ENCODE data around the gene NAIF1.

The NAIF1 gene

DNA sequence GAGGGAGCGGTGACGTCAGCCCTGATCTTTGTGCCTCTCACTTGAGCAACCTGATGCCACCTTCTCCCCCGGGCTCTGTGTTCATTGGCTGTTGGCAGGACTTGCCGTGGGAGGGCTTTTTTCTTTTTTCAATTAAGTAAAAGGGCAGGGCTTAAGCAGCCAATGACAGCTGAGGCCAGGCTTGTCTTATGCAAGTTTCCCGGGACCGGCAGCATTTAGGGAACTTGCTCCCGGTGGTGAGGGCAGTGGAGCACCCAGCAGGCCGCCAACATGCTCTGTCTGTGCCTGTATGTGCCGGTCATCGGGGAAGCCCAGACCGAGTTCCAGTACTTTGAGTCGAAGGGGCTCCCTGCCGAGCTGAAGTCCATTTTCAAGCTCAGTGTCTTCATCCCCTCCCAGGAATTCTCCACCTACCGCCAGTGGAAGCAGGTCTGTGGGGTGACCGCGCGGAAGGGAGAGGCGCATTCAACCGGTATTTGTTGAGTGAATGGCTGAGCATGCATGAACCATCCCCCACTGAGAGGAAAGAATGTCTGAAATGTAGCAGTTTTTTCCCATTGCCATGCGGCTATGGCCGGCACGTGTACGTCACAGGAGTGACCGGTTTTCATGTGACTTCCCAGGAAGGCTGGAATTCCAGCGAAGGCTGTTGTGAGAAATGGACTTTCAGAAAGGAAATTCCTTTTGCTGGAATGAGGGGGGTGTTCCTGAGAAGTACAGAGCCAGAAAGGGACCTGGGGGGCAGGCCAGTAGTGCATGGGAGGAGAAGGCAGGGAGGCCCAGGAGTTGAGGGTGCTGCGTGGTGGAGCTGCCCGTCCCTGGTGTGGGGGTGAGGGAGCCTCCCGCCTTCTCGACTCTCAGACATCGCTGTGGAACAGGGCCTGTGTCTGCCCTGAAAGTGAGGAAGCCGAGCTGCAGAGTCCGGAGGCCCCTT, 31.4 kb upstream of the NAIF1 start:
- DNase-seq (ENCODE audit: low spot score), result peak; percentile 97
- no peak for TF ChIP-seq CTCF (IDR thresholded peaks at IDR 0.05; ENCODE audit: poor library complexity, severe bottlenecking)
- Histone ChIP-seq H3K4me3 (ENCODE audit: severe bottlenecking) (peak overlapping the region; percentile 37), H3K27me3 (ENCODE audit: insufficient read depth, poor library complexity, severe bottlenecking) (no peaks in the 10 kb centered on the region), H3K4me1 (ENCODE audit: insufficient read depth, poor library complexity, severe bottlenecking) (peaks cover 24% of the 10 kb centered on the region), H3K9me3 (ENCODE audit: severe bottlenecking) (no peaks in the 10 kb centered on the region), H3K27ac (ENCODE audit: poor library complexity, severe bottlenecking) (peak overlapping the region; percentile 74), H3K36me3 (ENCODE audit: low read depth) (peaks cover 19% of the 10 kb centered on the region)
- peak; percentile 73 for ATAC-seq (ENCODE audit: low read depth)

GRCh38 chr9:128097543-128098296, 30.6 kb upstream of the NAIF1 start:
- no peak for TF ChIP-seq CTCF (IDR thresholded peaks at IDR 0.05; ENCODE audit: poor library complexity, severe bottlenecking)
- Histone ChIP-seq H3K36me3 (ENCODE audit: low read depth) (peaks cover 11% of the 10 kb centered on the region), H3K4me3 (ENCODE audit: severe bottlenecking) (no peak overlapping the region), H3K9me3 (ENCODE audit: severe bottlenecking) (no peaks in the 10 kb centered on the region), H3K27ac (ENCODE audit: poor library complexity, severe bottlenecking) (peak overlapping the region; percentile 74), H3K4me1 (ENCODE audit: insufficient read depth, poor library complexity, severe bottlenecking) (peaks cover 27% of the 10 kb centered on the region), H3K27me3 (ENCODE audit: insufficient read depth, poor library complexity, severe bottlenecking) (no peaks in the 10 kb centered on the region)
- DNase-seq (ENCODE audit: low spot score), result no peak
- ATAC-seq (ENCODE audit: low read depth), result no peak

DNA sequence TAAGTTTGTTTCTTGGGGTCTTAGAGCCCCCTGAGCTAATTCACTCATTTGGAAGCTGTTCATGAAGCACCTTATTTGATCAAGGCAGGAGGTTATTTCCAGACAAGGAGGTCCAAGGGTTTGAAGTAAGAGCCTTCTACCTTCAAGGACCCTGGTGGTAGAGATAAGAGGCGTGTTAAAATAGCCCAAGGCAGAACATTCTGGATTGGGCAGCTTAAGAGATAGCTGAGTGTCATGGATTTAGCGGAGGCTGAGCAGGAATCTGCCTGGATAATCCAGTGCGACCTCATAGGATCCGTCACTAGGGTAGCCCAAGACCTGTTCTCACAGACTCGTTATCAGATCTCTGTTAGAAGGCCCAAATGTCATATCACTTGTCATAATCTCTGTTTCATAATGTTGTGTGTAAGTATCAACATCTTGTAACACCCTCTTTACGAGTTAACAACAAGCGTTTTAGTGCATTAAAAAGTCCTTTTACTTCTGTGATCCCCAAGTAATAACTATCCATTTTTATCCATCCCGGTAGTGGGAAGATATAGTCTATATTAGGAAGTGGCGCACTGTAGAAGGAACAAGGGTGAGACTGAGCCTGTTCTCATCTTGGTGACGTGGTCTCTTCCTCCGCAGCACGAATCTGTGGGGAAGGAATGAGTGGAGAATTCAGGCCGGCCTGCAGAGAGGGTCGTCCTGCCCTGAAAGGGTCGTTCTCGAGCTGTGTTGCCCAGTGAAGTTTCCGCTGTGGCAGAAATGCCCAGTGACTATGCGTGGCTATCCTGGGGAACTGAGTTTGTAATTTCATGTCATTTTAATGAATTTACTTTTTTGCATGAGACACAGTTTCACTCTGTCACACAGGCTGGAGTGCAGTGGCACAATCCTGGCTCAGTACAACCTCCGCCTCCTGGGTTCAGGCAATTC, 29.8 kb upstream of the NAIF1 start:
- TF ChIP-seq CTCF (IDR thresholded peaks at IDR 0.05; ENCODE audit: poor library complexity, severe bottlenecking), result no peak
- no peak overlapping the region for H3K4me3 ChIP-seq (ENCODE audit: severe bottlenecking)
- DNase-seq (ENCODE audit: low spot score) (no peak), ATAC-seq (ENCODE audit: low read depth) (no peak)
- H3K27me3 ChIP-seq (ENCODE audit: insufficient read depth, poor library complexity, severe bottlenecking), result no peaks in the 10 kb centered on the region
- peak overlapping the region; percentile 74 for H3K27ac ChIP-seq (ENCODE audit: poor library complexity, severe bottlenecking)
- H3K4me1 ChIP-seq (ENCODE audit: insufficient read depth, poor library complexity, severe bottlenecking), result peaks cover 27% of the 10 kb centered on the region
- peaks cover 8% of the 10 kb centered on the region for H3K36me3 ChIP-seq (ENCODE audit: low read depth)
- no peaks in the 10 kb centered on the region for H3K9me3 ChIP-seq (ENCODE audit: severe bottlenecking)

DNA sequence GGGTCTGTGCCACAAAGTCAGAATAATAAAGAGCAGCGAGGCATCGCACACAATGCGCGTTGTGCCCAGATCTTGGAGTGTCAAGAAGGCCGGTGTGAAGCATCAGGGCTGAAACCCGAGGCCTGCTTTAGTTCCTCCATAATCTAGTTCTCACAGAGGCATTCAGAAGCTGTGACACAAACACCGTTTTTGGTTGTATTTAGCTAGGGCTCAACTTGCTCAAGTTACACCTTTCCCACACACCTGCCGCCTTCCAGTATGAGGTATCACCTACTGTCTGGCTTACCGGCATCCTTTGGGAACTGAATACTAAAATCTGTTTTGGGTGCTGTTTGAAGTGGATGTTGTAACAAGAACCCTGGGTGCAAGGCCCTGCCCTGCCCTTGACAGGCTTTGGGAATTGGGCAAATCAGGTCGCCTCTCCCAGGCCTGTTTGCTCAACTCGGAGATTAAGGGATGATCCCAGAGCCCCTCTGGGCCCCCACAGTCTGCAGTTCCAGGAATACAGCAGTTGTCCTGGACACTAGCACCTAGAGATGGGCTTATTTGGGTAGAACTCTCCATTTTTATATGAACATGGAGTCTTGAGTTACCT, 27.9 kb upstream of the NAIF1 start:
- H3K36me3 ChIP-seq (ENCODE audit: low read depth), result no peaks in the 10 kb centered on the region; the same call in 1 of the 2 replicates
- H3K4me1 ChIP-seq (ENCODE audit: insufficient read depth, poor library complexity, severe bottlenecking), result peaks cover 27% of the 10 kb centered on the region
- H3K9me3 ChIP-seq (ENCODE audit: severe bottlenecking), result no peaks in the 10 kb centered on the region
- DNase-seq (ENCODE audit: low spot score) (no peak), ATAC-seq (ENCODE audit: low read depth) (no peak)
- H3K27ac ChIP-seq (ENCODE audit: poor library complexity, severe bottlenecking), result no peak overlapping the region
- no peaks in the 10 kb centered on the region for H3K27me3 ChIP-seq (ENCODE audit: insufficient read depth, poor library complexity, severe bottlenecking)
- no peak overlapping the region for H3K4me3 ChIP-seq (ENCODE audit: severe bottlenecking)
- no peak for TF ChIP-seq CTCF (IDR thresholded peaks at IDR 0.05; ENCODE audit: poor library complexity, severe bottlenecking)

All from RWPE2 (cell line).